Measurements from ENCODE around the gene CDH20. TPM values are rescaled to one million over a fixed set of nuclear protein-coding genes. Genes with fewer than 3 reads are reported as not detected.

Gene CDH20
- total RNA-seq, 1 experiment from 2014 or later, result not detected

GRCh38 chr18:61292280-61293035 lies 40.8 kb upstream of the CDH20 start (continued):
- TF ChIP-seq RAD21 (IDR thresholded peaks at IDR 0.05; ENCODE audit: low read depth), result no peak
- no peak for TF ChIP-seq CTCF (IDR thresholded peaks at IDR 0.05 in 2 of 3, conservative IDR thresholded peaks at IDR 0.05 in 1 of 3; ENCODE audit: borderline replicate concordance in 1 of 3, insufficient read depth in 1 of 3, low read depth in 2 of 3, low read length in 2 of 3)
- TF ChIP-seq EZH2 (IDR thresholded peaks at IDR 0.05), result no peak
- TF ChIP-seq EZH2phosphoT487 (IDR thresholded peaks at IDR 0.05; ENCODE audit: borderline replicate concordance), result no peak
- TF ChIP-seq SP1 (IDR thresholded peaks at IDR 0.05; ENCODE audit: low read depth), result no peak

GRCh38 chr18:61295153-61295552 lies 38.1 kb upstream of the CDH20 start:
- no TSS peak for BruUV-seq (replicated peaks)
- ATAC-seq, result no peak
- H3K36me3 ChIP-seq (ENCODE audit: control insufficient read depth in 1 of 2, insufficient read depth in 2 of 2, low read length in 2 of 2), result no peaks in the 10 kb centered on the region
- no peak for TF ChIP-seq FOSL1 (IDR thresholded peaks at IDR 0.05; ENCODE audit: low read depth)
- no peak for TF ChIP-seq TCF7L2 (IDR thresholded peaks at IDR 0.05; ENCODE audit: borderline replicate concordance, extremely low read depth, insufficient read depth, insufficient read length)
- TF ChIP-seq RAD21 (IDR thresholded peaks at IDR 0.05; ENCODE audit: low read depth), result no peak
- no peak for TF ChIP-seq JUND (IDR thresholded peaks at IDR 0.05)
- TF ChIP-seq POLR2A (IDR thresholded peaks at IDR 0.05; ENCODE audit: borderline replicate concordance, extremely low read depth, insufficient read depth, insufficient read length), result no peak
- TF ChIP-seq ELF1 (IDR thresholded peaks at IDR 0.05; ENCODE audit: borderline replicate concordance, low read depth), result no peak
- TF ChIP-seq ZBTB33 (IDR thresholded peaks at IDR 0.05; ENCODE audit: extremely low read depth, insufficient replicate concordance, low read length), result no peak
- TF ChIP-seq ZFX (IDR thresholded peaks at IDR 0.05), result no peak
- TF ChIP-seq SP1 (IDR thresholded peaks at IDR 0.05; ENCODE audit: low read depth), result no peak
- no peak for TF ChIP-seq POLR2AphosphoS5 (IDR thresholded peaks at IDR 0.05; ENCODE audit: low read depth, low read length)
- H3K4me2 ChIP-seq (ENCODE audit: low read length), result no peak overlapping the region
- no peak overlapping the region for H3K9ac ChIP-seq (ENCODE audit: low read length)
- no peaks in the 10 kb centered on the region for H3K9me3 ChIP-seq (ENCODE audit: control insufficient read depth in 1 of 2, insufficient read depth in 1 of 2, low read depth in 1 of 2, low read length in 2 of 2)
- no peak overlapping the region for H2AFZ ChIP-seq (ENCODE audit: low read depth, low read length, poor library complexity, severe bottlenecking)
- CTCF ChIA-PET, result no interaction called here
- intact Hi-C loops (cut with micrococcal nuclease), result no loop called here
- no peak for DNase-seq (ENCODE audit: low read depth, low spot score)
- POLR2A ChIA-PET, result no interaction called here
- no peaks in the 10 kb centered on the region for H3K79me2 ChIP-seq (ENCODE audit: insufficient read depth, low read length)
- no peaks in the 10 kb centered on the region for H4K20me1 ChIP-seq (ENCODE audit: insufficient read depth)
- RAD21 ChIA-PET (ENCODE audit: low non-redundant PET in 1 of 2, low total read pairs in 2 of 2, uncharacterized antibody in 2 of 2, unreplicated experiment in 2 of 2), result no interaction called here
- no peaks in the 10 kb centered on the region for H3K9me2 ChIP-seq (ENCODE audit: insufficient read depth)
- H3K27me3 ChIP-seq (ENCODE audit: insufficient read depth, low read length), result peaks cover 14% of the 10 kb centered on the region; the same call in 1 of the 2 replicates
- no peaks in the 10 kb centered on the region for H3K4me1 ChIP-seq (ENCODE audit: control insufficient read depth in 1 of 2, insufficient read depth in 2 of 2, low read length in 2 of 2)
- no peak overlapping the region for H3K4me3 ChIP-seq (replicated peaks in 1 of 2; ENCODE audit: low read depth in 1 of 2, low read length in 2 of 2)
- H3K27ac ChIP-seq (ENCODE audit: low read depth, low read length), result no peak overlapping the region
